CD8-positive, alpha-beta memory T cell (primary cell): ENCODE data around the gene TRIM49C. TPM values are rescaled to one million over a fixed set of nuclear protein-coding genes. Genes with fewer than 3 reads are reported as not detected.

Experiments used
- polyA plus RNA-seq: library from polyadenylated mRNA; unstranded; fragments of 300-500 nt; fragmentation: Illumina TruSeq; gene quantifications from one replicate; pipeline ENCODE4 v1.2.3, GENCODE V29; 2021
- total RNA-seq, 2 experiments: library from RNA; stranded (reverse); gene quantifications; one replicate each; pipeline ENCODE4 v1.2.3, GENCODE V29; 2021

The TRIM49C gene
- total and polyA plus RNA-seq, 3 experiments from 2014 or later, result not detected

Other genes starting within 250 kb of the TRIM49C start
- not detected for gene TRIM49, start 222.5 kb upstream of the TRIM49C start, total RNA-seq
- gene TRIM49, start 222.5 kb upstream of the TRIM49C start, polyA plus RNA-seq, result not detected
- gene TRIM64B, start 152.6 kb upstream of the TRIM49C start, total RNA-seq, result not detected
- gene TRIM64B, start 152.6 kb upstream of the TRIM49C start, polyA plus RNA-seq, result not detected
- gene TRIM49D1, start 108.9 kb upstream of the TRIM49C start, total RNA-seq, result not detected
- gene TRIM49D1, start 108.9 kb upstream of the TRIM49C start, polyA plus RNA-seq, result not detected
- gene TRIM49D2, start 107.0 kb upstream of the TRIM49C start, total RNA-seq, result not detected
- gene TRIM49D2, start 107.0 kb upstream of the TRIM49C start, polyA plus RNA-seq, result not detected
- gene TRIM64, start 65.1 kb upstream of the TRIM49C start, total RNA-seq, result not detected
- gene TRIM64, start 65.1 kb upstream of the TRIM49C start, polyA plus RNA-seq, result not detected
- not detected for gene UBTFL1, start 54.8 kb downstream of the TRIM49C start, total RNA-seq
- gene UBTFL1, start 54.8 kb downstream of the TRIM49C start, polyA plus RNA-seq, result not detected
- not detected for gene NAALAD2, start 103.6 kb downstream of the TRIM49C start, total RNA-seq
- gene NAALAD2, start 103.6 kb downstream of the TRIM49C start, polyA plus RNA-seq, result not detected
- gene CHORDC1, start 191.9 kb downstream of the TRIM49C start, total RNA-seq, result 100 to 1,000 TPM; 115 to 121 TPM
- gene CHORDC1, start 191.9 kb downstream of the TRIM49C start, polyA plus RNA-seq, result 31.9 TPM